ENCODE measurements around the gene STX8.
"Not testable (repeated sequence)": the region's sequence is repeated elsewhere in the genome, so short reads cannot be mapped to it uniquely, and the experiment has no call there.

Gene STX8

DNA sequence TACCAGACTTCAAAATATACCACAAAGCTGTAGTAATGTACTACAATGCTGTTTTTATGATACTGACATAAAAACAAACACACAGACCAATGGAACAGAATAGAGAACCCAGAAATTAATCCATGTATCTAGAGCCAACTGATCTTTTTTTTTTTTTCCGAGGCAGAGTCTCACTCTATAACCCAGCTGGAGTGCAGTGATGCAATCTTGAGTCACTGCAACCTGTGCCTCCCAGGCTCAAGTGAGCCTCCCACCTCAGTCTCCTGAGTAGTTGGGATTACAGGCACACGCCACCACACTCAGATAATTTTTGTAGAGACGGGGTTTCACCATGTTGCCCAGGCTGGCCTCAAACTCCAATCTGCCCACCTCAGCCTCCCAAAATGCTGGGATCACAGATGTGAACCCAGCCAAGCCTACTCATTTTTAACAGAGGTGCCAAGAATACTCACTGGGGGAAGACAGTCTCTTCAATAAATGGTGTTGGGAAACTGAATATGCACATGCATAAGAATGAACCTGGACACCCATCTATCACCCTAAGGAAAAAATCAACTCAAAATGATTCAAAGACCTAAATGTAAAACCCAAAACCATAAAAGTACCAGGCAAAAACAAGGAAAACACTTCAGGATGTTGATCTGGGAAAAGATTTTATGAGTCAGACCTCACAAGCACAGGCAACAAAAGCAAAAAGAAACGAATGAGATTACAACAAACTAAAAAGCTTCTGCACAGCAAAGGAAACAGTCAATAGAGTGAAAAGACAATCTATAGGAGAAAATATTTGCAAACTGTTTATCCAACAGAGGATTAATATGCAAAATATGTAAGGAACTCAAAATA is 63.1 kb downstream of the STX8 start:
- DNase-seq (ENCODE audit: low read depth in 4 of 4, low spot score in 1 of 4) = no peak

DNA sequence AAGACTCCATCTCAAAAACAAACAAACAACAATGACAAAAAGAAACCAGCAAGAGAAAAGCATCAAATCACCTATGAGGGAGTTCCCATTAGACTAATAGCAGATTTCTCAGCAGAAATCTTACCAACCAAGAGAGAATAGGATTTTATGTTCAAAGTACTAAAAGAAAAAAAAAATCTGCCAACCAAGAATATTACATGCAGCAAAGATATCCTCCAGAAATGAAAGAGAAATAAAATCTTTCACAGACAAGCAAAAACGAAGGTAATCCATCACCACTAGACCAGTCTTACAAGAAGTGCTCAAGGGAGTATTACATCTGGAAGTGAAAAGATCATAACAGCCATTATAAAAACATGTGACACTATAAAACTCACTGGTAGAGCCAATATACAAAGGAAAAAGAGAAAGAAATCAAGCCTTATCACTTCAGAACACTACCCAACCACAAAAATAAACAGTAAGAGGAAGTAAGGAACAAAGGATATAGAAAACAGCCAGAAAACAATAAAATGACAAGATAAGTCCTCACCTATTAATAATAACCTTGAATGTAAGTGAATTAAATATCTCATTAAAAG is 66.3 kb downstream of the STX8 start:
- no peak for DNase-seq (ENCODE audit: low read depth in 4 of 4, low spot score in 1 of 4)

DNA sequence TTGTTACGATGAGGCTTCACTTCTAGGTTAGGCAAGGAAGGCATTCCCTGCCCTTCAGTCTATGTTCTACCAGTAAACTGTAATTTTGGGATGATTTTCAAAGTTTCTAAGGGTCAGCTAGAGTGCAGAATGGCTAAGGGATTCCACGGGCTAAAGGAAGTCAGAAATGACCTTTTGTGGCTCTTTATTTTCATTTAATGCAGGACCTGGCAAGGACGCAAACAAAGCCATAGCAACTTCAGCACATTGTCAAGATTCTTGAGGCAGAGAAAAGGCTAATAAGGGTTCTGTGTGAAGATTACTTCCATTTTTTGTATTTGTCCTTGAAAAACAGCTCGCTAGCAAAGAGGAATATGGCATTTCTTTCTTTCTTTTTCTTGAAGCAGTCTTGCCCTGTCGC is 76.6 kb downstream of the STX8 start:
- DNase-seq (ENCODE audit: low read depth in 4 of 4, low spot score in 1 of 4) = no peak

DNA sequence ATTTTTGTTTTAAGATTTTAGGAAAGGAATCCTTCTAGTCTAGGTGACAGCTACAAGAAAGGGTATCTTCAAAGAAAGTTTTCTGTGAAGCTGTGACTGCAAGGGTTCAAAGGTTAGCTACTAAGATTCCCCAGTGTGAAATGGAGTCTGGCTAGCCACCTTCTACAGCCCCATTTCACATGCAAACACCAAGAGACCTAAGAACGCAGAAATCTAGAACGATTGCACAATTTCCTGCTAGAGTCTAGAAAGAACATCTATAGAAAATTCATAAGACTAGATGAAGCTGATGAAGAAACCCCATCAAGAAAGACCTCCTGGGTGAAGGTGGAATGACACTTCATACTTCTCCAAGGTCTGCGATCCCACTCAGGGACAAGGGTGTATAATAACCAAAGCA is 77.1 kb downstream of the STX8 start:
- DNase-seq (ENCODE audit: low read depth in 4 of 4, low spot score in 1 of 4) = no peak

DNA sequence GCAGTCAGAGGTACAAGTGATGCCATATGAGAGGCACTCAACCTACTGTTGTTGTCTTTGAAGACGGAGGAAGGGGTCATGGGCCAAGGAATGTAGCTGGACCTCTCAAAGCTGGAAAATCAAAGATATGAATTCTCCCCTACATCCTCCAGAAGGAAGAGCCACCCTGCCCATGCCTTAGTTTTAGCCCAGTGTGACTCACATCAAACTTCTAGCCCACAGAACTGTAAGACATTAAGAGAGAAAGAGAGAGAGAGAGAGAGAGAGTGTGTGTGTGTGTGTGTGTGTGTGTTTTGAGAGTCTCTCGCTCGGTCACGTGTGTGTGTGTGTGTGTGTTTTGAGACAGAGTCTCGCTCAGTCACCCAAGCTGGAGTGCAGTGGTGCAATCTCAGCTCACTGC is 87.1 kb downstream of the STX8 start:
- DNase-seq (ENCODE audit: low read depth in 4 of 4, low spot score in 1 of 4) = no peak

DNA sequence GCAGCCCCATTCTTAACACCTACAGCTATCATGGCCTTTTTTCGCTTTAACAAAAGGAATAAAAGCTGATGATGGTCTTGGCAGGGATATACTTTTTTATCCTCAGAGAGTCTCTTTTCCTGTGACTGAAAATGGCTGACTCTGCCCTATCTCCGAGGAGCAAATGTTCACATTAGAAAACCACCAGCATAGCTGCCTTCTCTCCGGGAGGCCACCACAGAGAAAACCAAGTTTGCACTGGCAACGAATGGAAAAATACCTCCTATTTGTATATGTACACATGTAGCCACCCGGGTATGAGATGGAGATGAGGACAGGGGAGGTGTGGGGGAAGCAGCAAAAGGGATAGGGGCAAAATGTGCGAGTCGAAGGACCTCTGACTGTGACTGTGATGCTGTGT is 88.2 kb downstream of the STX8 start:
- no peak for DNase-seq (ENCODE audit: low read depth in 4 of 4, low spot score in 1 of 4)

DNA sequence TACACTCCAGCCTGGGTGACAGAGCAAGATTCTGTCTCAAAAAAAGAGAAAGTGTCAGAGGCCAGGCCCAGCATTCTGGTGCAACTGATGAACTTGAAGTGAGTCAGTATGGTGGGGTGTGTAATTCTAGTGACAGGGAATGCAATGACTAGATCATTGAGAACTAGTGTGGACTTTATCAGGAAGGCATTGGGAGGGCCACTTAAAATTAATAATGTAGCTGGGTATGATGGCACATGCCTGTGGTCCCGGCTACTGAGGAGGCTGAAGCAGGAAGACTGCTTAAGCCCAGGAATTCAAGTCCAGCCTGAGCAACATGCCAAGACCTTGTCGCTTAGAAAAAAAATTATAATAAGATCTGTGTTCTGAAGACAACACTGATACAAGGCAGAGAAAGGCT is 90.8 kb downstream of the STX8 start:
- DNase-seq (ENCODE audit: low read depth in 4 of 4, low spot score in 1 of 4) = no peak

DNA sequence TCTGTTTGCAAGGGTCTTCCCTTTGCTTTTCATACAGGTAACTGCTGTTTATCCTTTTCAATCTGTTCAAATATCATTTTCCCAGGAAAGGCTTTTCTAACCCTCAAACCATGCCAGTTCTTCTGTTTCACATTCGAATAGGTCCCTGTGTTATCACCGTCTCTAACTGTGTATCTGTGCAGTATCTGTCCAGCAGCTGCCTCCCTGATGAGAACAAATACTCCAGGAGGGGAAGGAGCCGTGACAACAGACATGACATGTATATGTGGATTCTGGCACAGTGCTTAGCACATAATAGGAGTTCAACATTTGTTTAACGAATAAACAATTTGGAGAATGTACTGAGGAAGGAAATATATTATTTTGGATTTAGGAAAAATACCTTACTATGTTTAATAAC is 95.7 kb downstream of the STX8 start:
- DNase-seq (ENCODE audit: low read depth in 4 of 4, low spot score in 1 of 4) = no peak

DNA sequence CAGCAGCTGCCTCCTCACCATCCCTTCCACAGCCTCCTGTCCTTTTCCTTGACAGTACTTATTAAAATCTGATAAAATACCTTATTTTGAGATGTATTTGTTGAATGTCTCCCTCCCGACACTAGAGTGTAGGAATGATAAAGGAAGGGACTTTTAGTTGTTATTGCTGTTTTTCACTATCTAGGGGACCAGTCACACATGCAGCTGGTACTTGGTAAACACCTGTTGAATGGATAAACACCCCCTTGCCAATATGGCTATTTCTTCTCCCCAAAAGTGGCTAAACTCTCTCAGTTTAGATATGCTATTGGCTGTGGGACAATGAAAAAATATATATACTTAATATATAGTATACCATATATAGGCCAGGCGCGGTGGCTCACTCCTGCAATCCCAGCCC is 96.7 kb downstream of the STX8 start:
- DNase-seq (ENCODE audit: low read depth in 4 of 4, low spot score in 1 of 4) = no peak

DNA sequence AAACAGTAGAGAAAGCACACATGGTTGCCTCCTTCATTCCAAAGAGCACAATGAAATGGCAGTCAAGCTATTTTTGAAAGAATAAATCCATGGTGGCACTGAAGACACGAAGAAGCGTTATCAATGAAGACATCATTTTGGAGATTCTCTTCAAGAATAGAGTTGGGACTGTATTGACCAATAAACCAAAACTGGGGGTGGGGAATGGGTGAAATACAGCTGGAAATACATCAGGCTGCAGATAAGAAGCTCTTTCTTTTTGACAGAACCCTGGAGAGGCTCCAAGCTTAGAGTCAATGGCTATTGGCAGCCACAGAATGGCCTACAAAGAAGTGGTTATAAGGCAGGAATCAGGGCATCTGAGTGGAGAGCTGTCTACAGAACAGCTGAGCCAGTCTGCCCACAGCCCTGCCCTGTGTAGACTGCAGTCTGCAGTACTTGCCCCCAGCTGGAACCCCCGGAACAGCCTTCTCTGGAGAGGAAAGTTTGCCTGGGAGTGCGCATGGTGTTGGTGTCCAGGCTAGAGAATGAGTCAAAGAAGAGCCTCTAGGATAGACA is 100.4 kb downstream of the STX8 start:
- DNase-seq (ENCODE audit: low read depth in 4 of 4, low spot score in 1 of 4) = no peak

DNA sequence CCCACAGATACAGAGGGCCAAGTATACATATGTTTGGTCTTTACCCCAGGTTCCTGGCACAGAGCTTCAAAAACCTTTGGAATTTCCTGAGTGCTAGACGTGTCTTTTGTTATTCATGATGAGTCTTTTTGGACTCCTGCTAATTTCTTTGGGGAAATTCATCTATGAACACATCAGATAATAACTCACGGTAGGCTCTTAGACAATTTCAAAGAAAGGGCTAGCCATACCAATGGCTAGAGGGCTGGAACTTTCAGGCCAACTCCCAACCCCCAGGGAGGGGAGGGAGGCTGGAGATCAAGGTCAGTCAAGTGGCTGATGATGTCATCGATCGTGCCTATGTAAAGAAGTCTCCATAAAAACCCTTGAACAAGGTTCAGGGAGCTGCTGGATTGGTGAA is 101.9 kb downstream of the STX8 start:
- no peak for DNase-seq (ENCODE audit: low read depth in 4 of 4, low spot score in 1 of 4)

DNA sequence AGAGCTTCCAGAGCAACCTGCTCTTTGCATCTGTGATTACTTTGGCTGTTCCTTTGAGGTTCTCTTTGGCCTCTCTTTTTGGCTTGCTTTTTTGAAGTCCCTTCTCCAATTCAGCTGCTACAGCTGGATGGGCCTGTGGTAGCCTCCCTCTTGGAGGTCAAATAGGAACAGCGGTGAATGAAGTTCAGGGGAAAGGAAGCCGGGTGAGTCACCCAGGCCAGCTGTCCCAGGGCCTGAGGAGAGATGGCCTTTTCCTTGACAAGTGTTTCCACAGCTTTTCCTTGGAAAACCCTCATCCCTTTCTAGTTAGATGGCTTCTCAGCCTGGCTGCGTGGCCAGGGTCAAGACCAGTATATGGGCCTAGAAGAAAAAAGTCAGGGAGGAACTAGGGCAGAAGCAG is 103.1 kb downstream of the STX8 start:
- no peak for DNase-seq (ENCODE audit: low read depth in 4 of 4, low spot score in 1 of 4)

DNA sequence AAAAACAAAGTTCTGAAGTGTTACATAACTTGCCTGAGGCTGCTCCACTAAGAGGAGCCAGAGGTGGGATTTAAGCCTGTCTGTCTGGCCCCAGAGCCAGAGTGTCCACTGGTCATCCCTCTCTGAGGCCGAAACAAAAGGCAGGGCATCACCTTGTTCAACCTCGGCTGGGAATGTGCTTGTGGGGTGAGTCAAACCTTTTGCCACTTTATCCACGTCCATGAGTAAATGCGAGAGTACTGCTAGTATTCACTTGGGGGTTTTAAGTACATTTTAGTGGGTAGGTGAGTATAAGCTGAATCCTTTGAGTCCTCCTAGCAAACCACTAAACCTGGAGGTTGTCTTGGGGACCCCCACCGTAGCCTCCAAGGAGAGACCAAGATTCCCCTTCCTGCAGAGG is 103.5 kb downstream of the STX8 start:
- DNase-seq (ENCODE audit: low read depth in 4 of 4, low spot score in 1 of 4) = no peak

DNA sequence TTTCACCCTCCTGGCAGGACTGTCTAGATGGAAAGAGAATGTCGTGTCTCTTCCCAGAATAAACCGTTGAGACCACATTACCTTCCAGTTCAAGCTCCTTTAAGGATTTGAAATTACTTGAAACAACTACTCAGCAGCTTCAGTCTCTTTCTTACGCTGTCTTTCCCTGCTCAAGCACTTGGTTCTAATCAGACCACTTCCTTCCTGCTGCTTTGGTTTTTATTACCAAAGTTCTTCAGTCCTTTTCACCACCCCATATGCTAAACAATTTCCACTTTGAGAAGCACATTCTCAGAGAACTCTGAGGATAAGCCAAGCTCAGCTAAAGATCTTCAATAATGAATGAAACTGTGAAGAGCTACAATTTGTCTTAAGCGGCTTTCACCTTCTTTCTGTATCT is 105.4 kb downstream of the STX8 start:
- no peak for DNase-seq (ENCODE audit: low read depth in 4 of 4, low spot score in 1 of 4)

DNA sequence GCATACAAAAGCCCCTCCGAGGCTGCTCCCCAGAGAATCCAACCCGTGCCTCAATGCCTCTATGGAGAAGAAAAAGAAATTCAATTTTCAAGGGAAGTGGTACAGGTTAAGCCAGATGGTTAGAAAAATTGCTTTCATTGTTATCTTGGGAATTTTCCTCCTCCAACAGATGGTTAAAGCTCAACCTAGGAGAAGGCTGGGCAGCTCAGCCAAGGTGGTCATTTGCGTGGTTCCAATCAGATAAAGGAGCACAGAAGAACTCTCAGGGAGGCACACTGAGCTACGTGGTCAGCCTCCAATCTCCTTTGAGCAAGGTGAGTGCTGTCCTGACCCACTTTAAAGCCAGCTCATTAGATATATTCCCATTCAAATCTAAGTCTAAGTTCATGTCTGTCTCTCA is 106.7 kb downstream of the STX8 start:
- DNase-seq (ENCODE audit: low read depth in 4 of 4, low spot score in 1 of 4) = no peak

DNA sequence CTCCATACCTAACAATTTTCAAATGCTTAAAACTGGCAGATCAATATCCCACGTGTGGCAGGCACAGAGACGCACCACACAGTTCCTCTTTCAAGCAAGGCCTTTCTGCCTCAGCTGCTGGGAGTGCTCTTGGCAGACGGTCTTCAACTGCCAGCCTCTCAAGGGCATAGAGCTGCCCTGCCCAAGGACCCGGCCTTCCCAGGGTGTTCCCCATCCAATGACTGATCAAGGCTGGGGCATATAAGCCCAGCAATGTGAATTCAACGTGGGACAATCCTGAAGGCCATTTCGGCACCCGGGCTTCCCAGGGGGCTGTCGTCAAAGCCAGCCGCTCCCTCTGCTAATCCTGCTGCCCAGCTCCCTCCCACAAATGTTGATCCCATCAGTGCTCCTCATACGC is 107.1 kb downstream of the STX8 start:
- DNase-seq (ENCODE audit: low read depth in 4 of 4, low spot score in 1 of 4) = no peak

DNA sequence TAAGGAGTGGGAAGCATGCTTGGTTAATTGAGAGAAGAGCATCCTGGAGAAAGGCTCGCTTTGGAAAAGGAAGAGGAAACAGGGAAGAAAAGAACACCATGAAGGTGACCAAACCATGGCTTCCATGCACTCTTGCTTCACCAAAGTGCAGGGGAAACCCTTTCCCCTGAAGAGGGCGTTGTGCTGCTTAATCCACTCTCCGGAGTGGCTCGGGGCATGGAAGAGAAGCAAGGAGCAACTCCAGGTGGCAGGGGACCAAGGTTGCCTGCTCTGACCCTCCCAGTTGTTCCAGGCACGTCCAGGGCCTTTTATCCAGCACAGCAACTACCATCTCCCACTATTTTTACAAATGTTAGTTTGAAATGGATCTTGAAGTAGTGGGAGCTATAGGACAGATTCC is 108.1 kb downstream of the STX8 start:
- DNase-seq (ENCODE audit: low read depth in 4 of 4, low spot score in 1 of 4) = no peak

DNA sequence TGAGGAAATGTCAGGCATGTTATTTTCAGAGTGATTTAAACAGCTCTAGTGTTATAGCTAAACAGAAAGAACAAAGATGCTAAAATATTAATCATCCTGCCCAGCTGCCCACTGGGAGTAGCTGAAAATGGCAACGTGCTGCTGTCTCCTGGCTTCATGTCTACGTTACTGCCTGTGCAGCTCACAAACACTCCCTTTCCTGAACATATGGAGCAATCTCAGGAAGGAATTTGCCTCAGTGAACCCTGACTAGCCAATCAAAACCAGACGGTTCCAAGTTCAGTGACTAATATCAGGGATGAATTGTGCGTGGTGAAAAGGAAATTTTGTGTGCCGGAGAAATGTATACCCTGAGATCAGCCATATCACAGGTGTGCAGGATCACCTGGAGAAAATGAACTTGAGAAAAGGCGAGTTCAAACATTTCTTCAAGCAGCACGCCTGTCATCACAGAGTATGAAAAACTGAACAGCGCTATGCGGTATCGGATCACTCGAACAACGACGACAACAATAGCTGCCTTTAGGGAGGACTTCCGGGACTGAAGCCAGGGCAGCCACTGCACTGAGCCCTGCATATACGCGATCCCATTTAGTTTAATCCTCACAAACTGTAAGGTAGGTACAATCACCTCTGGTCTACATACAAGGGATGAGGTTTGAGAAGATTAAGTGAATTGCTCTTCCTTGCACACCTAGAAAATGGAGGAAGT is 110.3 kb downstream of the STX8 start:
- no peak for DNase-seq (ENCODE audit: low read depth in 4 of 4, low spot score in 1 of 4)

DNA sequence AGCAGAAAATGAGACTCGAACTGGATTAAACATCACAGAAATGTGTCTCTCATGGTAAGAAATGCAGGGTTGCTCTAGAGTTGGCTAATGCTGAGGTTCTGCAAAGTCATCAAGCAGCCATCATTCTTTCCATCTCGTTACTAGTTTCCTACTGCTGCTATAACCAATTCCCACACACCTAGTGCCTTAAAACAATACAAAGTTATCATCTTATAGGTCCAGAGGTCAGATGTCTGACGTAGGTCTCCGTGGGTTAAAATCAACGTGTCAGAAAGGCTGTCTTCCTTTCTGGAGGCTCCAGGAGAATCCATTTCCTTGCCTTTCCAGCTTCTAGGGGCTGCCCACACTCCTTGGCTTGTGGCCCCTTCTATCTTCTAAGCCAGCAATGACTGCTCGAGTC is 118.6 kb downstream of the STX8 start:
- DNase-seq (ENCODE audit: low read depth in 4 of 4, low spot score in 1 of 4) = no peak

DNA sequence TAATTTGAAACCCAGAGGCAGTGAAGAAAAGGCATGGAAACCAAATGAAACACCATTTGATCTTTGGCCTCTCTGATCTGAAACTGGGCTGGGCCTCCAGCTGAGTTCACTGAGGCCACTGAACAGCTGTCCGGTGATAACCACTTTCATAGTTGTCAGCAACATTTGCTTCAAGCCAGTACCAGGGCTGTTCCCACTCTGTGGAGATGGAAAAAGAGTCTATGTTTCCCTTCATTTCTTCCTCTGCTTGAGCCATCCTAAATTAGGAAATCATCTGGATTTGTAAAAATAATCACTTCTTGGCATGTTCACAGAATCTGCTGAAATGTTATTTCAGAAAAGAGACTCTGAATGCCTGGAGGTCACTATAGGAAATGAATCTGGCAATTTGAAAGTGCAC is 119.3 kb downstream of the STX8 start:
- no peak for DNase-seq (ENCODE audit: low read depth in 4 of 4, low spot score in 1 of 4)

DNA sequence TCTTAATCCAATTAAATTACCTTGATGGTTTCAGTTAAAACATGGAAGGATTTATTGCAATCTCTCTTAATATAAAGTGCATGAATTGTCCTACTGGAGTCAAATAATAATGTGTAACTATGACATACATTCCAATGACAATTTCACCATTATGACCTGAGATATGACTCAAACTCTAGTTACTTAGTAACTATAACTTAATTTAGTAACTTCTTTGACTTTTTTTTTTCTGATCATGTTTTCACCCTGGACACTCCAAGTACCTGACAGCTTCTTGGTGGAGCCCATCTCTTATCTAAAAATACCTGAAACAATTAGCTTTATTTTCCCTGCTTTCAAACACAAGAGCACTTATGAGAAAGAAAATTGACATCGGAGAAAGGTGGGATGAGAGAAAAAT is 123.7 kb downstream of the STX8 start:
- DNase-seq (ENCODE audit: low read depth in 4 of 4, low spot score in 1 of 4) = no peak

DNA sequence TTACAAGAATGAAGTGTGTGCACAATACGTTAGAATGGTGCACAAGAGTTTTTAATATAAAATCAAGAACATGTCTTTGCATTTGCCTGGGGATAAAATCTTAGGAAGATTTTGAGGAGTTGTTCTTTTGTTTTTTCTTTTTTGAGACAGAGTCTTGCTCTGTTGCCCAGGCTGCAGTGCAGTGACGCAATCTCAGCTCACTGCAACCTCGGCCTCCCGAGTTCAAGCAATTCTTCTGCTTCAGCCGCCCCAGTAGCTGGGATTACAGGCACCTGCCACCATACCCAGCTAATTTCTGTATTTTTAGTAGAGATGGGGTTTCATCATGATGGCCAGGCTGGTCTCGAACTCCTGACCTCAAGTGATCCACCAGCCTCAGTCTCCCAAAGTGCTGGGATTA is 128.3 kb downstream of the STX8 start:
- not testable (repeated sequence) for DNase-seq (ENCODE audit: low read depth in 4 of 4, low spot score in 1 of 4)
